ENCODE measurements around the gene PSMD4.

DNA sequence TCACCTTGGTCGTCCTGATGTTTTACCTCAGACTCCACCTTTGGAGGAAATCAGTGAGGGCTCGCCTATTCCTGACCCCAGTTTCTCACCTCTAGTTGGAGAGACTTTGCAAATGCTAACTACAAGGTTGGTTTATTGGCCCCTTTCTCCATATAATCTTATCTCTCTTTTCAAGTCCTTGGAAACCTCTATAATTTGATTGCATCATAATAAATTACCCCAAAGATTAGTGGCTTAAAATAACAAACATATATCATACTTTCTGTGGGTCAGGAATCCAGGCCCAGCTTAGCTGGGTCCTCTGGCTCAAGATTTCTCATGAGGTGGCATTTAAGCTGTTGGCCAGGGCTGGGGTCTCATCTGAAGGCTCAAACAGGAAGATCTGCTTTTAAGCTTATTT lies 12.1 kb upstream of the PSMD4 start:
- TF ChIP-seq GABPA (IDR thresholded peaks at IDR 0.05; ENCODE audit: borderline replicate concordance, insufficient read depth, low read length) (no peak), POLR2A (IDR thresholded peaks at IDR 0.05; ENCODE audit: control extremely low read depth in 1 of 2, low read depth in 2 of 2, low read length in 2 of 2) (no peak)
- TF ChIP-seq, protein P1, sequence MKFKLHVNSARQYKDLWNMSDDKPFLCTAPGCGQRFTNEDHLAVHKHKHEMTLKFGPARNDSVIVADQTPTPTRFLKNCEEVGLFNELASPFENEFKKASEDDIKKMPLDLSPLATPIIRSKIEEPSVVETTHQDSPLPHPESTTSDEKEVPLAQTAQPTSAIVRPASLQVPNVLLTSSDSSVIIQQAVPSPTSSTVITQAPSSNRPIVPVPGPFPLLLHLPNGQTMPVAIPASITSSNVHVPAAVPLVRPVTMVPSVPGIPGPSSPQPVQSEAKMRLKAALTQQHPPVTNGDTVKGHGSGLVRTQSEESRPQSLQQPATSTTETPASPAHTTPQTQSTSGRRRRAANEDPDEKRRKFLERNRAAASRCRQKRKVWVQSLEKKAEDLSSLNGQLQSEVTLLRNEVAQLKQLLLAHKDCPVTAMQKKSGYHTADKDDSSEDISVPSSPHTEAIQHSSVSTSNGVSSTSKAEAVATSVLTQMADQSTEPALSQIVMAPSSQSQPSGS (IDR thresholded peaks at IDR 0.05; ENCODE audit: low read length) = no peak

Measured in H1 (cell line).